K562 (cell line): ENCODE results near the gene EEPD1. TPM values are rescaled to one million over a fixed set of nuclear protein-coding genes. Genes with fewer than 3 reads are reported as not detected.

Experiments used
- ATAC-seq: fragments of 200-7000 bp; cut with Tn5 transposase; 3 replicates; pipeline ENCODE4 v1.9.1; 2020; ENCODE audit warnings: moderate library complexity
- BruUV-seq: library from RNA; stranded (reverse); fragments of 400-500 nt; replicated peaks from 2 replicates; lab custom pipeline; 2021; lab: Mats Ljungman, UMichigan
- CTCF ChIA-PET: fragments of 300-600 bp; formaldehyde crosslinking; extraction: SDS; loops from one replicate; lab custom pipeline; 2021; ENCODE audit warnings: low intra/inter-chr PET ratio; lab: Yijun Ruan, JAX
- POLR2A ChIA-PET: fragments of 300-600, 350-650 bp; sonication (Branson Sonifier 250); formaldehyde crosslinking; extraction: SDS; loops from one replicate; lab custom pipeline; 2021; ENCODE audit warnings: antibody characterized with exemption, inconsistent platforms; lab: Yijun Ruan, JAX
- DNase-seq, 4 experiments: peaks; one replicate each; pipeline versions ENCODE4 v3.0.0 to v3.0.0-alpha.2; 2011 to 2018; ENCODE audit warnings: low spot score in 3 of 4, mixed read lengths in 3 of 4; ENCODE audit errors: extremely low read depth in 1 of 4
- FAIRE-seq: peaks from 2 replicates; lab custom pipeline; 2011; peaks lifted over from hg19 to GRCh38; lab: Jason Lieb, UNC
- H2AFZ ChIP-seq: 2 replicates; pipeline ENCODE4 v1.6.0; 2011; ENCODE audit warnings: low read depth, low read length, control low read depth, inconsistent platforms
- H3K27ac ChIP-seq: fragments of 200-600 bp; 3 replicates; pipeline ENCODE4 v1.8.0; 2011; ENCODE audit warnings: low read depth, mild to moderate bottlenecking, control low read depth, inconsistent platforms, low read length, moderate library complexity, mixed read lengths; ENCODE audit errors: extremely low read depth
- H3K27me3 ChIP-seq, 2 experiments: fragments of 300-600 bp in 1 of 2; 2 replicates in 1 of 2; 3 replicates in 1 of 2; pipeline versions ENCODE4 v1.6.0 to v1.8.0; 2011; ENCODE audit warnings: inconsistent platforms in 2 of 2, low read length in 2 of 2, mild to moderate bottlenecking in 1 of 2, mixed read lengths in 1 of 2, moderate library complexity in 1 of 2; ENCODE audit not compliant: control insufficient read depth in 2 of 2, insufficient read depth in 2 of 2
- H3K36me3 ChIP-seq: fragments of 300-600 bp; 3 replicates; pipeline ENCODE4 v1.8.0; 2011; ENCODE audit warnings: mild to moderate bottlenecking, low read length, inconsistent platforms; ENCODE audit not compliant: control insufficient read depth, insufficient read depth
- H3K4me1 ChIP-seq, 2 experiments: fragments of 200-600 bp in 1 of 2; replicated peaks in 1 of 2; 2 replicates in 1 of 2; 3 replicates in 1 of 2; pipeline versions ENCODE4 v1.5.1 to v1.8.0; 2011; ENCODE audit warnings: inconsistent platforms in 2 of 2, low read length in 2 of 2, mild to moderate bottlenecking in 1 of 2, mixed read lengths in 1 of 2, moderate library complexity in 1 of 2; ENCODE audit not compliant: control insufficient read depth in 2 of 2, insufficient read depth in 2 of 2
- H3K4me2 ChIP-seq: 2 replicates; pipeline ENCODE4 v1.6.1; 2011; ENCODE audit warnings: low read length, control low read depth, inconsistent platforms, mixed read lengths; ENCODE audit not compliant: insufficient read depth
- H3K4me3 ChIP-seq: fragments of 200-600 bp; sonication (generic), shearing (Covaris generic); 2 replicates; pipeline ENCODE4 v1.5.1; 2016; ENCODE audit warnings: control low read depth, inconsistent platforms
- H3K79me2 ChIP-seq: fragments of 200-600 bp; 3 replicates; pipeline ENCODE4 v1.8.0; 2011; ENCODE audit warnings: low read length, inconsistent platforms; ENCODE audit not compliant: control insufficient read depth, insufficient read depth
- H3K9ac ChIP-seq, 2 experiments: 2 replicates each; pipeline versions ENCODE4 v1.6.0 to v1.6.1; 2011; ENCODE audit warnings: low read depth in 2 of 2, low read length in 2 of 2, control low read depth in 1 of 2, inconsistent platforms in 1 of 2, mild to moderate bottlenecking in 1 of 2, mixed read lengths in 1 of 2; ENCODE audit not compliant: insufficient read depth in 1 of 2
- H3K9me1 ChIP-seq: one replicate; pipeline ENCODE4 v1.6.0; 2011; ENCODE audit warnings: inconsistent platforms, mild to moderate bottlenecking, low read length, moderate library complexity; ENCODE audit not compliant: control insufficient read depth, insufficient read depth
- H3K9me3 ChIP-seq: replicated peaks from 2 replicates; pipeline ENCODE4 v1.5.1; 2011; ENCODE audit warnings: low read depth, low read length, inconsistent platforms; ENCODE audit not compliant: control insufficient read depth, insufficient read depth
- H4K20me1 ChIP-seq: replicated peaks from 2 replicates; pipeline ENCODE4 v1.6.1; 2011; ENCODE audit warnings: low read length, inconsistent platforms, mixed read lengths; ENCODE audit not compliant: control insufficient read depth, insufficient read depth
- CREBBP ChIP-seq: IDR thresholded peaks from one replicate; pipeline ENCODE4 v1.6.1; 2012; ENCODE audit warnings: low read depth, mild to moderate bottlenecking, control low read depth, inconsistent platforms, low read length
- GTF2B ChIP-seq: IDR thresholded peaks from 2 replicates; pipeline ENCODE4 v1.6.1; 2011; ENCODE audit not compliant: insufficient read length; ENCODE audit errors: extremely low read depth
- MAFK ChIP-seq: IDR thresholded peaks from 2 replicates; pipeline ENCODE4 v1.6.1; 2011; ENCODE audit warnings: low read length, improper control_type of control experiment
- RAD51 ChIP-seq: fragments of 450-650 bp; IDR thresholded peaks from 2 replicates; pipeline ENCODE4 v1.7.1; 2016; ENCODE audit warnings: low read depth, mild to moderate bottlenecking, borderline replicate concordance
- SMAD3 ChIP-seq: fragments of 450-650 bp; formaldehyde crosslinking; conservative IDR thresholded peaks from 2 replicates; pipeline ENCODE4 v1.4.0; 2020; ENCODE audit warnings: mild to moderate bottlenecking
- TGIF2 ChIP-seq: sonication (generic); formaldehyde crosslinking; IDR thresholded peaks from 2 replicates; pipeline ENCODE4 v1.8.1; 2022; ENCODE audit warnings: mild to moderate bottlenecking, missing genetic modification reagents, moderate library complexity
- ZEB2 ChIP-seq: fragments of 450-650 bp; IDR thresholded peaks from 2 replicates; pipeline ENCODE4 v1.6.1; 2016
- ZNF76 ChIP-seq: fragments of 250-450 bp; sonication (Bioruptor Pico); IDR thresholded peaks from 2 replicates; pipeline ENCODE4 v1.4.0; 2020; ENCODE audit warnings: mild to moderate bottlenecking, moderate library complexity, borderline replicate concordance
- WGBS: fragments of 100-300 bp; shearing (Covaris generic); methylation state at CpG from one replicate; pipeline ENCODE4 v1.1.6; 2016; ENCODE audit warnings: low coverage, mixed read lengths; ENCODE audit not compliant: insufficient coverage; ENCODE audit errors: missing lambda C conversion rate; 5-methylcytosine and 5-hydroxymethylcytosine counted together
- in situ Hi-C: fragments of 300-500 bp; cut with MboI; formaldehyde crosslinking; loops from 4 replicates; pipeline ENCODE4 v1.15.0; 2018; ENCODE audit warnings: inconsistent platforms, mixed read lengths
- intact Hi-C: fragments of 100-400 bp; cut with micrococcal nuclease; formaldehyde crosslinking; loops from 2 replicates; pipeline ENCODE4 v1.14.2; 2022
- polyA plus RNA-seq, 8 experiments: library from polyadenylated mRNA; depleted of rRNA in 4 of 8; stranded (reverse) in 5 of 8; unstranded in 3 of 8; fragments of >200 nt; fragmentation: Nextera tagmentation in 2 of 8; fragmentation: Illumina TruSeq in 1 of 8; extraction: Ambion mirVana in 2 of 8; extraction: Trizol in 1 of 8; gene quantifications; 2 replicates each; pipeline versions ENCODE4 v1.2.1 to v1.2.3, GENCODE V29; 2011 to 2014; ENCODE audit warnings: inconsistent platforms in 1 of 8, missing spikeins in 1 of 8
- total RNA-seq, 7 experiments: library from RNA; depleted of rRNA in 6 of 7; stranded (reverse); fragments of >200 nt in 6 of 7; fragmentation: Illumina TruSeq in 2 of 7; extraction: Trizol in 2 of 7; gene quantifications; 2 replicates each; pipeline versions ENCODE4 v1.2.1 to v1.2.3, GENCODE V29; 2011 to 2021; ENCODE audit warnings: low replicate concordance in 1 of 7
- TF ChIP-seq, protein P1 (sequence below): fragments of 250-450 bp; sonication (Bioruptor Pico); IDR thresholded peaks from 2 replicates; pipeline ENCODE4 v1.4.0; 2020; ENCODE audit warnings: borderline replicate concordance

EEPD1 gene
- total and polyA plus RNA-seq, 9 of the 15 experiments (the other 6 are each of a cell fraction or from before 2014, with no cell fraction given) = 0.01 to 1.5 (median 0.74) TPM; not detected in 1

- in situ Hi-C loops (no loop called here), intact Hi-C loops (loop anchor here (5.0 to 10.0 kb wide), 2 partner anchors 155 to 868 kb away; no protein-coding TSS in a partner anchor)
- Histone ChIP-seq H2AFZ (no peak overlapping the region), H3K4me1 (peaks cover 0 to 8% of the 10 kb centered on the region in 2 experiments; a peak in 2 of 5 replicates), H3K9ac (no peak overlapping the region), H4K20me1 (no peaks in the 10 kb centered on the region), H3K27ac (no peak overlapping the region), H3K79me2 (no peaks in the 10 kb centered on the region), H3K4me3 (no peak overlapping the region), H3K4me2 (no peak overlapping the region), H3K27me3 (peaks cover 0 to 23% of the 10 kb centered on the region in 2 experiments; a peak in 2 of 5 replicates), H3K9me1 (no peaks in the 10 kb centered on the region), H3K36me3 (no peaks in the 10 kb centered on the region), H3K9me3 (no peaks in the 10 kb centered on the region)
- TF ChIP-seq RAD51 (no peak), TGIF2 (CRISPR knock-in tag) (no peak), MAFK (no peak), CREBBP (no peak), ZNF76 (CRISPR knock-in tag) (no peak), SMAD3 (CRISPR knock-in tag) (no peak), GTF2B (no peak), ZEB2 (no peak)
- TF ChIP-seq, protein P1, sequence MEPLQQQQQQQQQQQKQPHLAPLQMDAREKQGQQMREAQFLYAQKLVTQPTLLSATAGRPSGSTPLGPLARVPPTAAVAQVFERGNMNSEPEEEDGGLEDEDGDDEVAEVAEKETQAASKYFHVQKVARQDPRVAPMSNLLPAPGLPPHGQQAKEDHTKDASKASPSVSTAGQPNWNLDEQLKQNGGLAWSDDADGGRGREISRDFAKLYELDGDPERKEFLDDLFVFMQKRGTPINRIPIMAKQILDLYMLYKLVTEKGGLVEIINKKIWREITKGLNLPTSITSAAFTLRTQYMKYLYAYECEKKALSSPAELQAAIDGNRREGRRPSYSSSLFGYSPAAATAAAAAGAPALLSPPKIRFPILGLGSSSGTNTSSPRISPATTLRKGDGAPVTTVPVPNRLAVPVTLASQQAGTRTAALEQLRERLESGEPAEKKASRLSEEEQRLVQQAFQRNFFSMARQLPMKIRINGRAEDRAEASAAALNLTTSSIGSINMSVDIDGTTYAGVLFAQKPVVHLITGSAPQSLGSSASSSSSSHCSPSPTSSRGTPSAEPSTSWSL = no peak
- BruUV-seq = no TSS peak
- POLR2A ChIA-PET = interaction anchor here (0.9 kb wide), 2 partner anchors 11 to 19 kb away, joined by 3 read pairs; no protein-coding TSS in a partner anchor
- 9% methylated on average over 1 of the region's 1 CpG for WGBS
- no peak for DNase-seq
- CTCF ChIA-PET = no interaction called here
- FAIRE-seq = no peak
- no peak for ATAC-seq
These were observed 164.2 kb downstream of the EEPD1 start for GRCh38 chr7:36317276-36317675.
